ENCODE measurements around the gene GLUL. TPM values are rescaled to one million over a fixed set of nuclear protein-coding genes. Genes with fewer than 3 reads are reported as not detected.
"Not testable (repeated sequence)": the region's sequence is repeated elsewhere in the genome, so short reads cannot be mapped to it uniquely, and the experiment has no call there.

The GLUL gene
- total and polyA plus RNA-seq, 9 donors = 587 to 1,338 (median 1,017) TPM

GRCh38 chr1:182380199-182380598 lies 11.4 kb downstream of the GLUL start:
- H3K4me1 ChIP-seq (ENCODE audit: insufficient read depth) = peaks cover 2% of the 10 kb centered on the region
- no peak for DNase-seq
- intact Hi-C loops (cut with DNase I) = loop anchor here in 1 of 4 donors (5.0 kb wide), 1 partner anchor 78 kb away; no protein-coding TSS in a partner anchor
- no peak for TF ChIP-seq EP300 (IDR thresholded peaks at IDR 0.05)
- TF ChIP-seq POLR2A (IDR thresholded peaks at IDR 0.05) = no peak
- no peak for TF ChIP-seq CTCF (IDR thresholded peaks at IDR 0.05)
- 68 to 82% (median 75%) methylated on average over 4 of the region's 4 CpGs for WGBS, 3 donors
- H3K36me3 ChIP-seq = no peaks in the 10 kb centered on the region
- no peak overlapping the region for H3K27ac ChIP-seq
- no peaks in the 10 kb centered on the region for H3K9me3 ChIP-seq
- H3K4me3 ChIP-seq = no peak overlapping the region
- H3K27me3 ChIP-seq = no peaks in the 10 kb centered on the region

GRCh38 chr1:182379781-182380180 lies 11.8 kb downstream of the GLUL start:
- H3K27ac ChIP-seq; H3K4me3 ChIP-seq; DNase-seq; H3K36me3 ChIP-seq; H3K9me3 ChIP-seq; H3K4me1 ChIP-seq (ENCODE audit: insufficient read depth); H3K27me3 ChIP-seq: not testable (repeated sequence)
- 85 to 93% (median 91%) methylated on average over 7 of the region's 7 CpGs for WGBS, 3 donors
- intact Hi-C loops (cut with DNase I) = loop anchor here in 1 of 4 donors (5.0 kb wide), 1 partner anchor 77 kb away; no protein-coding TSS in a partner anchor

- H3K27ac ChIP-seq = no peak overlapping the region
- TF ChIP-seq EP300 (IDR thresholded peaks at IDR 0.05) = no peak
- no peak for TF ChIP-seq CTCF (IDR thresholded peaks at IDR 0.05)
- no peak for TF ChIP-seq POLR2A (IDR thresholded peaks at IDR 0.05)
- no peaks in the 10 kb centered on the region for H3K36me3 ChIP-seq
- no peaks in the 10 kb centered on the region for H3K27me3 ChIP-seq
- intact Hi-C loops (cut with DNase I) = no loop called here
- no peak overlapping the region for H3K4me3 ChIP-seq
- DNase-seq = no peak
- H3K9me3 ChIP-seq = no peaks in the 10 kb centered on the region
- H3K4me1 ChIP-seq (ENCODE audit: insufficient read depth) = no peaks in the 10 kb centered on the region
Measured at GRCh38 chr1:182376936-182377574, 14.5 kb downstream of the GLUL start.

- 60 to 69% (median 67%) methylated on average over 5 of the region's 5 CpGs for WGBS, 3 donors
- H3K36me3 ChIP-seq = no peaks in the 10 kb centered on the region
Measured at GRCh38 chr1:182374101-182374834, 17.3 kb downstream of the GLUL start.

More at GRCh38 chr1:182374101-182374834, 17.3 kb downstream of the GLUL start:
- no peak overlapping the region for H3K4me3 ChIP-seq
- no peak for DNase-seq
- no peaks in the 10 kb centered on the region for H3K27me3 ChIP-seq
- H3K4me1 ChIP-seq (ENCODE audit: insufficient read depth) = no peaks in the 10 kb centered on the region
- H3K9me3 ChIP-seq = no peaks in the 10 kb centered on the region
- intact Hi-C loops (cut with DNase I) = no loop called here
- H3K27ac ChIP-seq = no peak overlapping the region
- no peak for TF ChIP-seq CTCF (IDR thresholded peaks at IDR 0.05)
- no peak for TF ChIP-seq POLR2A (IDR thresholded peaks at IDR 0.05)
- no peak for TF ChIP-seq EP300 (IDR thresholded peaks at IDR 0.05)

Measured in ovary (tissue), 9 donors.